ENCODE measurements around the gene SPATA31E1. TPM values are rescaled to one million over a fixed set of nuclear protein-coding genes. Genes with fewer than 3 reads are reported as not detected.

The SPATA31E1 gene
- total and polyA plus RNA-seq, 9 of the 15 experiments (the other 6 are each of a cell fraction or from before 2014, with no cell fraction given), result not detected

DNA sequence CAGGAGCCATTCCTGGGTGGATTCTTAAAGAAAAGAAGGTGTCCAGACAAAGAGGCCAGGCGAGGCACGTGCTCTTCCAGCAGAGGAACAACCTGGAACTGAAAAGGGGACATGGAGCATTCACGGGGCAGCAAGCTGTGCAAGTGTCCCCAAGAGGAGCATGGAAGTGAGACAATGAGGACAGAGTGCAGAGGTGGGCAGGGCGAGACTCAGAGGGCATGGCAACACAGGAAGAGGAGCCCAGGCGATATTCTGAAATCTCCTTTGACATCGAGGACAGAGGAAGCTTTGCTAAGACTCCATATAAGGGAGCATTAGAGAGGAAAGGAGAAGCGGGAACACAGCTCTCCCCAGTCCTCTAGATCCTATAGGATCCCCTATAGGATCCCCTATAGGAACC is 29.4 kb upstream of the SPATA31E1 start (continued):
- TF ChIP-seq PBX2 (CRISPR knock-in tag; IDR thresholded peaks at IDR 0.05; ENCODE audit: low read depth) (no peak), PBX2 (tag; conservative IDR thresholded peaks at IDR 0.05; ENCODE audit: low read depth) (no peak), ETV1 (tag; conservative IDR thresholded peaks at IDR 0.05; ENCODE audit: low read depth) (no peak)

DNA sequence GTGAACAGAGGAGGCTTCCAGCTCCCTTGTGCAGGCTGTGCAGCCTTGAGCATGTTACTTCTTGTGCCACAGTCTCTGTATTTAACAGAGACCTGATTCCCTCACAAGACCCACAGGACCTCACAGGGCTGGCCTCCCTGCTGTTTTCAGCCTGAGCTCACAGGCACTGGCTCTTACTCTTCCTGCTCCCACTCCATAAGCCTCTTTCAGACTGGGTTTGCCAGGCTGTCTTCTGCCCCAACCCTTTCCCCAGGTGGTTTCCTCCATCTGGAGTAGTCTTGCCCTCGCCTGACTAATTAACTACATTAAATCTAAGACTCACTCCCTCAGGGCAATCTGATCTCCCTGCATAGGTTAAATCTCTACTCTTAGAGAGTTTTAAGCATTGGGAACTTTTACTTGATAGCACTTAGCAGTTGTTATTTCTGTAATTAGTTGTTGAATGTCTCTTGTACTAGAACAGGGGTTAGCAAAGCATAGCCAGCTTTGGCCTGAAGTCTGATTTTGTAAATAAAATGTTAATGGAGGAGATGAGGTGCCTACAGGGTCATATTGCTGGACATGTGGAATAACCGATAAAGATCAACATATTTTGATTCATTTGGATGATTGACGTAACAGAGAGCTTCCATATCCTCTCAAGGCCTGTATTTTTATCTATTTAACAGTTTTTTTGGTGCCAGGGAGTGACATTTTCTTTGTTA is 28.6 kb upstream of the SPATA31E1 start:
- Histone ChIP-seq H3K36me3 (ENCODE audit: control insufficient read depth, insufficient read depth, low read length) (no peaks in the 10 kb centered on the region), H3K9me3 (replicated peaks; ENCODE audit: control insufficient read depth, insufficient read depth, low read depth, low read length) (no peaks in the 10 kb centered on the region), H4K20me1 (replicated peaks; ENCODE audit: control insufficient read depth, insufficient read depth, low read length) (no peaks in the 10 kb centered on the region), H3K79me2 (ENCODE audit: control insufficient read depth, insufficient read depth, low read length) (no peaks in the 10 kb centered on the region), H3K27ac (ENCODE audit: extremely low read depth, low read depth, low read length) (no peak overlapping the region), H3K27me3 (ENCODE audit: control insufficient read depth in 2 of 2, insufficient read depth in 2 of 2, low read length in 2 of 2) (peaks cover 2 to 30% of the 10 kb centered on the region in 2 experiments; a peak in 2 of 5 replicates), H2AFZ (ENCODE audit: low read depth, low read length) (no peak overlapping the region), H3K9ac (ENCODE audit: insufficient read depth in 1 of 2, low read depth in 2 of 2, low read length in 2 of 2) (no peak overlapping the region), H3K4me1 (replicated peaks in 1 of 2; ENCODE audit: control insufficient read depth in 2 of 2, insufficient read depth in 2 of 2, low read length in 2 of 2) (no peaks in the 10 kb centered on the region), H3K9me1 (ENCODE audit: control insufficient read depth, insufficient read depth, low read length) (no peaks in the 10 kb centered on the region), H3K4me2 (ENCODE audit: insufficient read depth, low read length) (no peak overlapping the region), H3K4me3 (no peak overlapping the region)
- intact Hi-C loops (cut with micrococcal nuclease), result no loop called here
- ChIA-PET CTCF (ENCODE audit: low intra/inter-chr PET ratio) (no interaction called here), POLR2A (interaction anchor here (0.6 to 0.8 kb wide), 4 partner anchors 12 to 338 kb away, joined by 3 to 4 read pairs (median 3); no protein-coding TSS in a partner anchor)
- BruUV-seq (replicated peaks), result no TSS peak
- in situ Hi-C loops (cut with MboI), result no loop called here
- WGBS (ENCODE audit: insufficient coverage, low coverage, missing lambda C conversion rate), result 2% methylated on average over 3 of the region's 3 CpGs
- TF ChIP-seq C11orf30 (IDR thresholded peaks at IDR 0.05; ENCODE audit: low read depth) (no peak), MECOM (CRISPR knock-in tag; IDR thresholded peaks at IDR 0.05) (no peak), ZNF174 (CRISPR knock-in tag; IDR thresholded peaks at IDR 0.05) (no peak), ZNF140 (CRISPR knock-in tag; IDR thresholded peaks at IDR 0.05) (no peak), ZNF324 (CRISPR knock-in tag; IDR thresholded peaks at IDR 0.05) (no peak), CXXC5 (CRISPR knock-in tag; IDR thresholded peaks at IDR 0.05) (no peak), NR1H2 (CRISPR knock-in tag; IDR thresholded peaks at IDR 0.05) (no peak), ZNF347 (CRISPR knock-in tag; IDR thresholded peaks at IDR 0.05; ENCODE audit: low read depth) (no peak), TGIF2 (CRISPR knock-in tag; IDR thresholded peaks at IDR 0.05) (no peak), BHLHE40 (IDR thresholded peaks at IDR 0.05; ENCODE audit: low read length) (no peak), RBM39 (optimal IDR thresholded peaks at IDR 0.05; ENCODE audit: low read depth, low read length) (no peak)
- FAIRE-seq (no peak), ATAC-seq (no peak), DNase-seq (ENCODE audit: extremely low read depth in 1 of 4, low spot score in 3 of 4) (no peak)

All from K562 (cell line).